ENCODE measurements around the gene ARHGEF40. TPM values are rescaled to one million over a fixed set of nuclear protein-coding genes. Genes with fewer than 3 reads are reported as not detected.
A peak's percentile ranks its signal among the peaks of the same experiment; 100 is the strongest.

ARHGEF40 gene
- total RNA-seq, 4 donors from 2014 or later, result 14.4 to 22.8 (median 17.6) TPM

DNA sequence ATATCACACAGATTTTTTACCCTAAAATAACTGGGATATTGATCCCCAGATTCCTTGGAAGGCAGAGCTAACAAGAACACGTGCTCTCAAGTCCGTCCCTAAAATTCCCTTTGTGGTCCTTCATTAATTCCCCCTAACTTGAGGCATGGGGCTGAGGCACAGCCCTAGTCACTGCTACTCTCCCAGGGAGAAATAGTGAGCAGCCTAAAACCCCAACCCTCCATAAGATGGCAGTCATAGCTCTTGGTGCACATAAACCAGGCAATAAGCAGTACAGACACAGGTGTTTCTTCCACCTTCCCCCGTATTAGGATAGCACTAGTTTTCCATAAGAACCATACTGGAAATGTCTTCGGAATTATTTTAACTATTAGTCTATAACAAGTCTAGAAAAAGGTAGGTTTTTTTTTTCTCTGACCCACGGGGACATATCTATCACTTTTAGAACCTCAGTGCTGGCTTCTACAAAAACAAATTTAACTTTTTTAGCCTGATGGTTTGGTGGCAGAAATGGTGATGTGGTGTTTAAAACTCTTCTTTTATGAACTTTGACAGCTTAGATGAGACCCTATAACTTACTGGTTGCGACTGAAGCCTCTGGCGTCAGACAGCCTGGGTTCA, 3.1 kb upstream of the ARHGEF40 start:
- H3K27me3 ChIP-seq, result no peaks in the 10 kb centered on the region
- H3K9me3 ChIP-seq, result no peaks in the 10 kb centered on the region
- H3K4me1 ChIP-seq, result peaks cover 33% of the 10 kb centered on the region
- H3K27ac ChIP-seq, result no peak overlapping the region
- 65% methylated on average over 7 of the region's 7 CpGs for WGBS
- H3K4me3 ChIP-seq, result no peak overlapping the region
- H3K36me3 ChIP-seq, result no peaks in the 10 kb centered on the region
- no peak for TF ChIP-seq POLR2A (IDR thresholded peaks at IDR 0.05)
- DNase-seq (ENCODE audit: low spot score in 2 of 2), result no peak

DNA sequence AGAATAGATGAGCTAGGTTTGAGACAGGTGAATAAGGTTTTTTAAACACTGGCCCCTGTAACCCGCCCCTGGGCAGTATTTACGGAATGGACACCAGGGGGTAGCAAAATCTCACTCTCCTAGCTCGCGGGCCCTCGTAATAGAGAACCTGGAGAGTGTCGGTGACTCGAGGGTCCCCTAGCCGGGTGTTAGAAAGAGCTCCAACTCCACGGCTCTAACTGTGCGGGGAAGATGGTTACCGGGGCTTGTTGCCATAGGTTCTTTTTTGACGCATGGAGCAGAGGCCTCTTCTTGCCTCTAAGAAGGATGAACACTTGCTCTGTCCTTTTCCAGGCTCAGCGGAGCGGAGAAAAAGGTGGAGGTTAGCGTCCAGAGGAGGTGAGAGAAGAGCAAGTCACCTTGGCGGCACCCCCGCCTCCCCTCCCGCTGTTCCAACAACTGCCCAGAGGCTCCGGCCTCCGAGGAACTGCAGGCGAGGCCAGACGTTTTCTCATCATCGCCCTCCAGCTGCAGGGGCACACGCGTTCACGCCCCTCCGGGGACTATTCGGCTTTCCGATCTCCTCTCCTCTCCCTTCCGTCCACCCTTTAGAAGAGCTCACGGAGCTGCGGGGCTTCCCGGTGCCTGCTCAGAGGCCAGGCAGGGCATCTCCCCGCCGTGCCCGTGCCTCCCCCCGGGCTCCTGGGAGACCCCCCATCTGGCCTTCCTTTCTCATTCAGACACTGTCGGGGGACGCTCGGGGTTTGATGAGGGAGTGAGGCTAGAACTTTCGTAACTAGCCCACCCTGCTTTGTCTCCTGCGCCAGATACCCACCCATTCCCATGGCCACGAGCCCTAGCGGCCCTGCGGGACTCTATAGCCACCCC, 1.4 kb upstream of the ARHGEF40 start:
- Histone ChIP-seq H3K36me3 (no peaks in the 10 kb centered on the region), H3K27ac (peak overlapping the region; percentile 90), H3K27me3 (no peaks in the 10 kb centered on the region), H3K9me3 (no peaks in the 10 kb centered on the region), H3K4me1 (peaks cover 42% of the 10 kb centered on the region), H3K4me3 (peak overlapping the region; percentile 88)
- peak in 1 of 2 donors; percentile 75 for DNase-seq (ENCODE audit: low spot score in 2 of 2)
- TF ChIP-seq POLR2AphosphoS5 (IDR thresholded peaks at IDR 0.05), result no peak
- TF ChIP-seq, protein P1, sequence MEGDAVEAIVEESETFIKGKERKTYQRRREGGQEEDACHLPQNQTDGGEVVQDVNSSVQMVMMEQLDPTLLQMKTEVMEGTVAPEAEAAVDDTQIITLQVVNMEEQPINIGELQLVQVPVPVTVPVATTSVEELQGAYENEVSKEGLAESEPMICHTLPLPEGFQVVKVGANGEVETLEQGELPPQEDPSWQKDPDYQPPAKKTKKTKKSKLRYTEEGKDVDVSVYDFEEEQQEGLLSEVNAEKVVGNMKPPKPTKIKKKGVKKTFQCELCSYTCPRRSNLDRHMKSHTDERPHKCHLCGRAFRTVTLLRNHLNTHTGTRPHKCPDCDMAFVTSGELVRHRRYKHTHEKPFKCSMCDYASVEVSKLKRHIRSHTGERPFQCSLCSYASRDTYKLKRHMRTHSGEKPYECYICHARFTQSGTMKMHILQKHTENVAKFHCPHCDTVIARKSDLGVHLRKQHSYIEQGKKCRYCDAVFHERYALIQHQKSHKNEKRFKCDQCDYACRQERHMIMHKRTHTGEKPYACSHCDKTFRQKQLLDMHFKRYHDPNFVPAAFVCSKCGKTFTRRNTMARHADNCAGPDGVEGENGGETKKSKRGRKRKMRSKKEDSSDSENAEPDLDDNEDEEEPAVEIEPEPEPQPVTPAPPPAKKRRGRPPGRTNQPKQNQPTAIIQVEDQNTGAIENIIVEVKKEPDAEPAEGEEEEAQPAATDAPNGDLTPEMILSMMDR (IDR thresholded peaks at IDR 0.05), result peak in 1 of 2 donors; percentile 38
- 41% methylated on average over 37 of the region's 45 CpGs for WGBS

DNA sequence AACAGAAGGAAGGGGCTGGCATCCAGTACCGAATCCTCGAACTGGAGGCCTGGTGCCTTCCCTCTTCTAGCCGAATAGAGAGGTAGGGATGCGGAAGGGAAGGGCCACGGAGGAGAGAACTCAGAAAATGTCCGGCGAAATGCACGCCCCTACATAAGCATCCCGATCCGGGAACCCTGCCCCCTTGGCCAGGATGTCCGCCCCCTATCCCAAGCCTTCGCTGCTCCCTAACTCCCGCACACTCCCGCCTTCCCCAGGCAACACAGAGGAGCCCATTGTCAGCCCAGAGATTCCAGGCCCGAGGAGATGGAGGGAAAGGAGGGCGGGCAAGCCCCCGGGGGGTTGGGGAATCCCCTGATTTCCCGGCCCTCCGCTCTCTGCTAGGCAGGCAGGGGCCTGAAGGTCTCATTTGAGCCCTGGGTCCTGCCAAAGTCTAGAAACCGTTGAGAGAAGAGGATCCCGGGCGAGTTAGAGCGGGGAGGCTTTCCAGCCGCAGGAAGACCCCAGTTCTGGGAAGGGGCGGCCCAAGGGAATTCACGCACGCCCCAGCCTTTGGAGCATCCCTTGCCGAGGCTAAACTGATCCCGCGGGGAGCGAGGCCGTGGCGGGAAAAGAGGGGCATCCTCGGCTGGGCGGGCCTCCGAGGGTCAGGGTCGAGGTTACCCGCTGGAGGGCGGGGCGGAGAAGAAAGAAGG, 569 bp upstream of the ARHGEF40 start:
- WGBS, result 3% methylated on average over 35 of the region's 40 CpGs
- Histone ChIP-seq H3K27ac (peak overlapping the region; percentile 90), H3K36me3 (peaks cover 6% of the 10 kb centered on the region), H3K4me1 (peaks cover 42% of the 10 kb centered on the region), H3K4me3 (peak overlapping the region; percentile 88), H3K27me3 (no peaks in the 10 kb centered on the region), H3K9me3 (no peaks in the 10 kb centered on the region)
- peak in 1 of 2 donors; percentile 78 for DNase-seq (ENCODE audit: low spot score in 2 of 2)
- TF ChIP-seq, protein P1 (IDR thresholded peaks at IDR 0.05), result no peak
- TF ChIP-seq POLR2A (IDR thresholded peaks at IDR 0.05) (no peak), EP300 (IDR thresholded peaks at IDR 0.05) (no peak), POLR2AphosphoS5 (IDR thresholded peaks at IDR 0.05) (no peak)

DNA sequence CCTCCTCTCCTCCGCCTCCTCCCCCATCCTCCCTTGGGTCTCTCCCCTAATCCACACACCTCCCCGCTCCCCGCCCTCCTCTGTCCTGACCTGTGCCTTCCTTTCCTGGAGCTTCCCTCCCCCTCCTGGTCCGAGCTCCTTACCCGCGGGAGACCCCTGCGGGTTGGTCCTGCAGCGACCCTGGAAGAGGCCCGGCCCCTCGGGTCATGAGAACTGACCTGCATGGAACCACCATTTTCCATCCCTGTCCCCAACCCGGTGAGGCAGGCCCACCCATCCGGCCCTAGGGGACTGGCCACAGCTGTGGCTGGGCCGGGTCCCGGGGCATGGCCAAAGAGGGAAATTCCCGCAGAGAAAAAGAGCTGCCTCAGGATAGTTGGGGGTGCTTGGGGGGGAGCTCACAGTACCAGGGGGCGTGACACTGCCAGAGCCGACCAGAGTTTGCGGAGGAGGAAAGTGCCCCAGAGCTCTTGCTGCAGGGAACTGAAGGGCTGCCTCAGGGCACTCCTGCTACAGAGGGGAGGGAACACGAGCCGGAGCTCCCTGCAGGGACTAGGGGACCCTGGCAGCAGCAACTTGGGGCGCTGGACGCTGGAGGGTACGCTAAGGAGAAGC, 613 bp downstream of the ARHGEF40 start:
- peaks cover 42% of the 10 kb centered on the region for H3K4me1 ChIP-seq
- H3K27ac ChIP-seq, result peak overlapping the region; percentile 90
- no peaks in the 10 kb centered on the region for H3K9me3 ChIP-seq
- H3K27me3 ChIP-seq, result no peaks in the 10 kb centered on the region
- TF ChIP-seq EP300 (IDR thresholded peaks at IDR 0.05) (no peak), POLR2AphosphoS5 (IDR thresholded peaks at IDR 0.05) (no peak), POLR2A (IDR thresholded peaks at IDR 0.05) (no peak)
- TF ChIP-seq, protein P1 (IDR thresholded peaks at IDR 0.05), result no peak
- peak in 1 of 2 donors; percentile 74 for DNase-seq (ENCODE audit: low spot score in 2 of 2)
- H3K4me3 ChIP-seq, result peak overlapping the region; percentile 88
- under 1% methylated on average over 23 of the region's 23 CpGs for WGBS
- H3K36me3 ChIP-seq, result peaks cover 12% of the 10 kb centered on the region

DNA sequence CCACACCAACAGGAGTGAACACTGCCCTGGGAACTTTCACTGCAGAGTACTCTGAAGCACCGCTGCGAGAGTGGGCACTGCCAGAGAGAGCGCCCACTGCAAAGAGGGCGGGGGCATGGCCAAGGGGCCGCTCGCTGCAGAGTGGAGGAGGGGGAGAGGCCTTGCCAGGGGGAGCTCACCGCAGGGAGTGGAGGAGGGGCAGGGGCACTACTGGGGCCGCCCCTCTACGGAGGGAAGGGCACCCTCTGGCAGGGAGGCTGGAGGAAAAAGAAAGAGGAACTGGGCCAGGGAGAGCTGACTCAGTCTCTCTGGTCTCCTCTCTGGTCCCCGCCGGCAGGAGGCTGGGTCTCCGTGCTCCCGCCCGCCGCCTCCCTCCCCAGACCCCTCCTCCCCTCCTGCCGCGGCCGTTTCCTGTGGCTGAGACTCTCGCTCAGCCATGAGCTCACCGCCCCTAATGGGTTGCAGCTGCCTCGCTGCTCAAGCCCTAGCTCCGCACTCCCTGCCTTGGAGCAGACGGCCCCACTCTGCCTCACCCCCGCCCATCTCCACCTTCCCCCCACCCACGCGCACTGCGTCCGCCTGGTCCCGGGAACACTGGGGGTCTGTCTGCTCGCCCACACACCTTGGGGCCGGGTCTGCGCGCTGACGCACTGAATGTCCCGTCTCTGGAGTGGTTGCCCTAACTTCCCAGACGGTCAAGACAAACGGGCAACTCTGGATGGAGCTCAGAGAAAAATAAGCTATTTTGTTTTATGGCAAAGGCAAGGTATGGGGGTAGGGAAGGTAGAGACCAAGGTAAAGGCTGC, 1.3 kb downstream of the ARHGEF40 start:
- DNase-seq (ENCODE audit: low spot score in 2 of 2), result peak; percentile 88 to 93
- WGBS, result 1% methylated on average over 23 of the region's 37 CpGs

More for the DNA sequence above, 1.3 kb downstream of the ARHGEF40 start:
- H3K4me1 ChIP-seq, result peaks cover 42% of the 10 kb centered on the region
- H3K27ac ChIP-seq, result peak overlapping the region; percentile 90
- H3K4me3 ChIP-seq, result peak overlapping the region; percentile 88
- TF ChIP-seq EP300 (IDR thresholded peaks at IDR 0.05), result no peak
- TF ChIP-seq, protein P1 (IDR thresholded peaks at IDR 0.05), result no peak
- no peak for TF ChIP-seq POLR2A (IDR thresholded peaks at IDR 0.05)
- no peak for TF ChIP-seq POLR2AphosphoS5 (IDR thresholded peaks at IDR 0.05)
- no peaks in the 10 kb centered on the region for H3K27me3 ChIP-seq
- no peaks in the 10 kb centered on the region for H3K9me3 ChIP-seq
- peaks cover 19% of the 10 kb centered on the region for H3K36me3 ChIP-seq
